Measurements from ENCODE around the gene NOD2.

The NOD2 gene

GRCh38 chr16:50771366-50771765 lies 78.0 kb downstream of the NOD2 start:
- TF ChIP-seq CTCF (IDR thresholded peaks at IDR 0.05; ENCODE audit: insufficient read depth, low read length, poor library complexity, severe bottlenecking) = no peak
- no peaks in the 10 kb centered on the region for H3K27me3 ChIP-seq (replicated peaks; ENCODE audit: control insufficient read depth, insufficient read depth, low read length)
- no peak for DNase-seq (ENCODE audit: extremely low read depth, insufficient read length)
- H3K4me3 ChIP-seq (replicated peaks; ENCODE audit: low read depth, low read length) = no peak overlapping the region
- no peaks in the 10 kb centered on the region; the same call in 1 of the 2 replicates for H3K36me3 ChIP-seq (ENCODE audit: control insufficient read depth, insufficient read depth, low read length)

GRCh38 chr16:50774405-50774804 lies 81.0 kb downstream of the NOD2 start:
- no peak for DNase-seq (ENCODE audit: extremely low read depth, insufficient read length)
- no peak for TF ChIP-seq CTCF (IDR thresholded peaks at IDR 0.05; ENCODE audit: insufficient read depth, low read length, poor library complexity, severe bottlenecking)
- Histone ChIP-seq H3K36me3 (ENCODE audit: control insufficient read depth, insufficient read depth, low read length) (peaks cover 3% of the 10 kb centered on the region), H3K4me3 (replicated peaks; ENCODE audit: low read depth, low read length) (no peak overlapping the region), H3K27me3 (replicated peaks; ENCODE audit: control insufficient read depth, insufficient read depth, low read length) (no peaks in the 10 kb centered on the region)

GRCh38 chr16:50774960-50775359 lies 81.6 kb downstream of the NOD2 start:
- H3K36me3 ChIP-seq (ENCODE audit: control insufficient read depth, insufficient read depth, low read length) = peaks cover 6% of the 10 kb centered on the region
- H3K27me3 ChIP-seq (replicated peaks; ENCODE audit: control insufficient read depth, insufficient read depth, low read length) = no peaks in the 10 kb centered on the region
- DNase-seq (ENCODE audit: extremely low read depth, insufficient read length) = no peak
- no peak for TF ChIP-seq CTCF (IDR thresholded peaks at IDR 0.05; ENCODE audit: insufficient read depth, low read length, poor library complexity, severe bottlenecking)
- no peak overlapping the region for H3K4me3 ChIP-seq (replicated peaks; ENCODE audit: low read depth, low read length)

GRCh38 chr16:50776037-50776436 lies 82.6 kb downstream of the NOD2 start:
- no peaks in the 10 kb centered on the region for H3K27me3 ChIP-seq (replicated peaks; ENCODE audit: control insufficient read depth, insufficient read depth, low read length)
- no peak for TF ChIP-seq CTCF (IDR thresholded peaks at IDR 0.05; ENCODE audit: insufficient read depth, low read length, poor library complexity, severe bottlenecking)
- peaks cover 8% of the 10 kb centered on the region for H3K36me3 ChIP-seq (ENCODE audit: control insufficient read depth, insufficient read depth, low read length)
- H3K4me3 ChIP-seq (replicated peaks; ENCODE audit: low read depth, low read length) = no peak overlapping the region
- no peak for DNase-seq (ENCODE audit: extremely low read depth, insufficient read length)

- Histone ChIP-seq H3K4me3 (replicated peaks; ENCODE audit: low read depth, low read length) (no peak overlapping the region), H3K27me3 (replicated peaks; ENCODE audit: control insufficient read depth, insufficient read depth, low read length) (no peaks in the 10 kb centered on the region), H3K36me3 (ENCODE audit: control insufficient read depth, insufficient read depth, low read length) (peaks cover 9% of the 10 kb centered on the region)
- no peak for TF ChIP-seq CTCF (IDR thresholded peaks at IDR 0.05; ENCODE audit: insufficient read depth, low read length, poor library complexity, severe bottlenecking)
- DNase-seq (ENCODE audit: extremely low read depth, insufficient read length) = no peak
Observed at GRCh38 chr16:50778284-50779163, 85.1 kb downstream of the NOD2 start.
